Ecto neural progenitor cell (in vitro differentiated cells): Measurements from ENCODE around the gene IL2RA.
"Not testable (repeated sequence)": the region's sequence is repeated elsewhere in the genome, so short reads cannot be mapped to it uniquely, and the experiment has no call there.

Experiments
- DNase-seq: peaks from one replicate; pipeline ENCODE4 v3.0.0-alpha.2; 2018; ENCODE audit warnings: low spot score

IL2RA gene

GRCh38 chr10:6013413-6014192, 48.6 kb downstream of the IL2RA start:
- DNase-seq, result no peak

- DNase-seq, result no peak
Measured at GRCh38 chr10:6012121-6012905, 49.9 kb downstream of the IL2RA start.

GRCh38 chr10:6011558-6011957, 50.6 kb downstream of the IL2RA start:
- no peak for DNase-seq

- no peak for DNase-seq
Measured at GRCh38 chr10:6010569-6010968, 51.6 kb downstream of the IL2RA start.

GRCh38 chr10:6009961-6010360, 52.2 kb downstream of the IL2RA start:
- DNase-seq, result no peak

- DNase-seq, result no peak
Measured at GRCh38 chr10:6009150-6009549, 53.0 kb downstream of the IL2RA start.

- no peak for DNase-seq
Measured at GRCh38 chr10:6008497-6009142, 53.5 kb downstream of the IL2RA start.

- DNase-seq, result no peak
Measured at GRCh38 chr10:6006991-6007390, 55.2 kb downstream of the IL2RA start.

GRCh38 chr10:6006546-6006945, 55.6 kb downstream of the IL2RA start:
- DNase-seq, result no peak

- no peak for DNase-seq
Measured at GRCh38 chr10:6005856-6006395, 56.2 kb downstream of the IL2RA start.

GRCh38 chr10:6005161-6005804, 56.9 kb downstream of the IL2RA start:
- DNase-seq, result not testable (repeated sequence)

- no peak for DNase-seq
Measured at GRCh38 chr10:6002809-6003510, 59.2 kb downstream of the IL2RA start.

- no peak for DNase-seq
Measured at GRCh38 chr10:5999440-6000165, 62.6 kb downstream of the IL2RA start.

GRCh38 chr10:5996696-5997095, 65.5 kb downstream of the IL2RA start:
- DNase-seq, result no peak

GRCh38 chr10:5992398-5992797, 69.8 kb downstream of the IL2RA start:
- DNase-seq, result no peak

GRCh38 chr10:5991708-5992107, 70.5 kb downstream of the IL2RA start:
- DNase-seq, result no peak

- no peak for DNase-seq
Measured at GRCh38 chr10:5989756-5990155, 72.4 kb downstream of the IL2RA start.

GRCh38 chr10:5988336-5988920, 73.7 kb downstream of the IL2RA start:
- DNase-seq, result no peak

- no peak for DNase-seq
Measured at GRCh38 chr10:5987747-5988146, 74.4 kb downstream of the IL2RA start.

- no peak for DNase-seq
Measured at GRCh38 chr10:5985029-5985428, 77.1 kb downstream of the IL2RA start.
